GM13976 (cell line): Measurements from ENCODE around the gene PDE9A.
"Not testable (repeated sequence)": the region's sequence is repeated elsewhere in the genome, so short reads cannot be mapped to it uniquely, and the experiment has no call there.

ENCODE experiments used
- DNase-seq: peaks from one replicate; pipeline ENCODE4 v3.0.0; 2012; ENCODE audit warnings: low spot score
- in situ Hi-C: fragments of 300-500 bp; cut with MboI; formaldehyde crosslinking; loops from one replicate; pipeline ENCODE4 v1.12.0; 2022; ENCODE audit warnings: low sequenced_read_pairs, mixed read lengths, inconsistent platforms; ENCODE audit not compliant: unreplicated experiment
- TF ChIP-seq, protein P1 (sequence below): IDR thresholded peaks from 2 replicates; pipeline ENCODE4 v1.5.1; 2012; ENCODE audit warnings: borderline replicate concordance, mild to moderate bottlenecking; ENCODE audit not compliant: insufficient read depth; ENCODE audit errors: extremely low read depth, missing control alignments, control extremely low read depth

PDE9A gene

DNA sequence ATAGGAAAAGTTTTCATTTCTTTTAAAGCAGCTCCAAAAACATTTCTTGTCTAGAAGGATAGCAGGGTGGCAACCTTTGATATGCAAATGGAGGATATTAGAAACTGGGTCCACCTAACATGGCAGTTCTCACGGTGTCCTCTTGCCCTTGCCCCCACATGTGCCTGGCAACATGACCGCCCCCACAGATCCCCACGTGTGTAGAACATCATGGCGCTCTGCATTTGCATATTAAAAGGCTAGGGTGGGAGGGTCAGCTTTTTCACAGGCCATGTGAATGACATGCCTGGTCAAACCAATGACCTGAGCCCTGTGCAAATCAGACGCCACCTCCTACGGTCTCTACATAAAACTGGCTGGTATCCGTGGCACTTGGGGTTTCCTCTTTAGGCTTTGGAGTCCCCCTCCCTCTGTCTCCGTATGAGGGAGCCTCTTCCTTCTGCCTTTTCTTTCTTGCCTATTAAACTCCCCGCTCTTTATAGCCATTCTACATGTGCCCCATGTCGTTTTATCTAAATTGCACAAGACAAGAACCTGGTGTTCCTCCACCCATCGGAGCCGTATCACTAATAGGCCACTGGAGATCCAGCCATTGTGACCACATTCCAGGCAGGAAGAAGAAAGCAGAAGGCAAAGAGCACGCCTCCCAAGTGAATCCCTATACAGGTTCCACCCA lies 154.7 kb downstream of the PDE9A start:
- in situ Hi-C loops = no loop called here
- DNase-seq = no peak
- TF ChIP-seq, protein P1, sequence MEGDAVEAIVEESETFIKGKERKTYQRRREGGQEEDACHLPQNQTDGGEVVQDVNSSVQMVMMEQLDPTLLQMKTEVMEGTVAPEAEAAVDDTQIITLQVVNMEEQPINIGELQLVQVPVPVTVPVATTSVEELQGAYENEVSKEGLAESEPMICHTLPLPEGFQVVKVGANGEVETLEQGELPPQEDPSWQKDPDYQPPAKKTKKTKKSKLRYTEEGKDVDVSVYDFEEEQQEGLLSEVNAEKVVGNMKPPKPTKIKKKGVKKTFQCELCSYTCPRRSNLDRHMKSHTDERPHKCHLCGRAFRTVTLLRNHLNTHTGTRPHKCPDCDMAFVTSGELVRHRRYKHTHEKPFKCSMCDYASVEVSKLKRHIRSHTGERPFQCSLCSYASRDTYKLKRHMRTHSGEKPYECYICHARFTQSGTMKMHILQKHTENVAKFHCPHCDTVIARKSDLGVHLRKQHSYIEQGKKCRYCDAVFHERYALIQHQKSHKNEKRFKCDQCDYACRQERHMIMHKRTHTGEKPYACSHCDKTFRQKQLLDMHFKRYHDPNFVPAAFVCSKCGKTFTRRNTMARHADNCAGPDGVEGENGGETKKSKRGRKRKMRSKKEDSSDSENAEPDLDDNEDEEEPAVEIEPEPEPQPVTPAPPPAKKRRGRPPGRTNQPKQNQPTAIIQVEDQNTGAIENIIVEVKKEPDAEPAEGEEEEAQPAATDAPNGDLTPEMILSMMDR = no peak

- in situ Hi-C loops = no loop called here
Observed at GRCh38 chr21:42809171-42809570, 155.8 kb downstream of the PDE9A start.

DNA sequence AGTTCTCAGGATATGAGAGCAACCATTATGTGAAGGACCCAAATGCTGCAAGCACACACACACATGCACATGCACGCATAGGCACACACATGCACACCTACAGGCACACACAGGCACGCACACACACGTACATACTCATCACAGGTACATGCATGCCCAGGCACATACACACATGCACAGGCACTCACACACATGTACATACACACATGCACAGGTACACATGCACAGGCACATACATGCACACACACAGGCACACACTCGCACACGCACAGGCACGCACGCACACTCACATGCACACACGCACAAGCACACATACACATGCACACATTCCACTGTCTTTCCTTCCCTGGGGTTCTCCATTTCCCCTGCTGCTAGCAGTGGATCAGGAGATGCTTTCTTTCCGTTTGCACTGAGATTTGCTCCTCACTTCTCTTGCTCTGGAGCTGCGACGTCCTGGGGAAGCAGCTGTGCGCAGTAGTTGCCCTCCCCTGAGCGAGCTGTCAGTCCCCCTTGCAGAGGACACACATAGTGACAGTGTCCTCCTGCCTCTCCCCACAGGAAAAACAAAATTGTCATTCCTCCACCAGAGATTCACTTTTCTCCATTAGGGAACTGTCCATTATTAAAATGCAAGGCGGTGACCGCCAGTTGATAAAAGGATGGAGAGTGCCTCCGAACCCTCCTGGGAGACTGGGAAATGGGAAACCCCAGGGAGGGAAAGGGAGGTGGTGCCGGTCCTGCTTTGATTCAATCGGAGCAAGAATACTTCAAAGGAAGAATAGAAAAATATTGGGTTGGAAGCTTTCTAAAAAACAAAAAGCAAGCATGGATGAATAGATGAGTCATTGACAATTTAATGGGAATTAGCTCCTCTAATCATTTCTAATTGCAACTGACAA lies 156.4 kb downstream of the PDE9A start:
- DNase-seq = no peak
- in situ Hi-C loops = no loop called here
- TF ChIP-seq, protein P1 = no peak

More at GRCh38 chr21:42809171-42809570, 155.8 kb downstream of the PDE9A start:
- DNase-seq = no peak
- TF ChIP-seq, protein P1 = no peak

DNA sequence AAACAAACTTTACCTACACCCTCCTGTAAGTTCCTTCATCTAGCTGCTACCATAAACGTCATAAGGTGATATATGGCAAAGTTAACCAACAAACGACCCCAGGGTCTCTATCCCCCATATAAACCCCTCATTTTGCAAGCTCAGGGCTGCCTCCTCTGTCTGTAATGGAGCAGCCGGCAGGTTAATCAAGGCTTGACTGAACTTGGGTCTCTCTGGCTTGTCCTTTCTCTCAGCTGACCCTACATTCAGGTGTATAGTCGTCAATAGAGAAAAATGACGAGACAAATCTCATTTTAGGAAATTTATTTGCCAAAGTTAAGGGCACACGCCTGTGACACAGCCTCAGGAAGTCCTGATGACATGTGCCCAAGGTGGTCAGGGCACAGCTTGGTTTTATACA lies 158.5 kb downstream of the PDE9A start:
- DNase-seq = no peak
- TF ChIP-seq, protein P1 = no peak
- in situ Hi-C loops = no loop called here

GRCh38 chr21:42812528-42813241 lies 159.3 kb downstream of the PDE9A start:
- DNase-seq = not testable (repeated sequence)

GRCh38 chr21:42815217-42815616 lies 161.8 kb downstream of the PDE9A start:
- in situ Hi-C loops = no loop called here
- no peak for DNase-seq
- TF ChIP-seq, protein P1 = no peak

More at GRCh38 chr21:42812528-42813241, 159.3 kb downstream of the PDE9A start:
- in situ Hi-C loops = not testable (repeated sequence)
